ENCODE data around the gene GABRP.

Gene GABRP

DNA sequence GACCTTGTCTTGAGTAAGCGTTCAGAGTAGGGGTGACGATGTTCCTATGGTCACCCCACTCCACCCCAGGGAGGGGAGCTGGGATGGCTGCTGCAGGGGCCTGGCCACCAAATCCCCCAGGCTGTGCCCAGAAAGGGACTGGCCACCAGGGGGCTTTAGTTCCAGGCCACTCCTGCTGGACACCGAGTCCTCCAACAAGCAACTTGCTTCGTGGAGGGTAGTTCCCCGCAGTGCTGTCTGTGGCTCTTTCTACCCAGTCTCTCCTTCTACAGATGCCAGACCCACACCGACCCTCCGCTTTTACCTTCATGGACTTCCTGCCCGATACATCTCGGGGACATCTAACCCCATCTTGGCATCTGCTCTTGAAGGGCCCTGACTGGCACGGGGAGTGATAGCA lies 35.7 kb upstream of the GABRP start:
- TF ChIP-seq, protein P1, sequence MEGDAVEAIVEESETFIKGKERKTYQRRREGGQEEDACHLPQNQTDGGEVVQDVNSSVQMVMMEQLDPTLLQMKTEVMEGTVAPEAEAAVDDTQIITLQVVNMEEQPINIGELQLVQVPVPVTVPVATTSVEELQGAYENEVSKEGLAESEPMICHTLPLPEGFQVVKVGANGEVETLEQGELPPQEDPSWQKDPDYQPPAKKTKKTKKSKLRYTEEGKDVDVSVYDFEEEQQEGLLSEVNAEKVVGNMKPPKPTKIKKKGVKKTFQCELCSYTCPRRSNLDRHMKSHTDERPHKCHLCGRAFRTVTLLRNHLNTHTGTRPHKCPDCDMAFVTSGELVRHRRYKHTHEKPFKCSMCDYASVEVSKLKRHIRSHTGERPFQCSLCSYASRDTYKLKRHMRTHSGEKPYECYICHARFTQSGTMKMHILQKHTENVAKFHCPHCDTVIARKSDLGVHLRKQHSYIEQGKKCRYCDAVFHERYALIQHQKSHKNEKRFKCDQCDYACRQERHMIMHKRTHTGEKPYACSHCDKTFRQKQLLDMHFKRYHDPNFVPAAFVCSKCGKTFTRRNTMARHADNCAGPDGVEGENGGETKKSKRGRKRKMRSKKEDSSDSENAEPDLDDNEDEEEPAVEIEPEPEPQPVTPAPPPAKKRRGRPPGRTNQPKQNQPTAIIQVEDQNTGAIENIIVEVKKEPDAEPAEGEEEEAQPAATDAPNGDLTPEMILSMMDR (IDR thresholded peaks at IDR 0.05; ENCODE audit: low read depth, low read length, missing control alignments) = peak; percentile 38
- in situ Hi-C loops (cut with HindIII; ENCODE audit: low sequenced_read_pairs) = no loop called here
- DNase-seq (ENCODE audit: low read depth) = no peak
- no peak overlapping the region for H3K4me3 ChIP-seq (ENCODE audit: low read depth, low read length)

DNA sequence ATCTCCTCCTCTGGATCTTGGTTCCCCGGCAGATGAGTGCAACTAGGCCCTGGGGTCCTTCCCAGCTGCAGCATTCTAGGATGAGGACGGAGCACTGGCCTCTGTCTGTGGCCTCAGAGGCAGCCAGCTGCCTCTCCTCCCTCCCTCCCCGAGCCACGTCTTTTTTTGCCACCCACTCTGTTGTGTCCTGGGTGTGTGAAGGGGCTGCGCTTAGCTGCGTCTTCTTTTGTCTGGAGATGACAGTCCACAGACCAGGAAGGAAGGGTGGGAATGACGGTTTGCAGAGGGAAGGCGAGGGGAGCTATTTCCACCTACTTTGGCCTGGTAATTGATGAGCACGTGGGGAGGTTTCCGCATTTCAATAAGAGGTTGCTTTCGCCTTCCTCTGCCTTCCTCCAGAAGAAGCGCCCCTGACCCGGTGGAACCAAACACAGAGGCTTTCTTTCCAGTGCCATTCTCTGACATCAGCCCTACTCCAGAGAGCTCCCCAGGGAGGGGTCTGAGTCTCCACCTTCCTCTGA lies 34.5 kb upstream of the GABRP start:
- DNase-seq (ENCODE audit: low read depth) = no peak
- no peak overlapping the region for H3K4me3 ChIP-seq (ENCODE audit: low read depth, low read length)
- TF ChIP-seq, protein P1 (IDR thresholded peaks at IDR 0.05; ENCODE audit: low read depth, low read length, missing control alignments) = no peak
- in situ Hi-C loops (cut with HindIII; ENCODE audit: low sequenced_read_pairs) = no loop called here

DNA sequence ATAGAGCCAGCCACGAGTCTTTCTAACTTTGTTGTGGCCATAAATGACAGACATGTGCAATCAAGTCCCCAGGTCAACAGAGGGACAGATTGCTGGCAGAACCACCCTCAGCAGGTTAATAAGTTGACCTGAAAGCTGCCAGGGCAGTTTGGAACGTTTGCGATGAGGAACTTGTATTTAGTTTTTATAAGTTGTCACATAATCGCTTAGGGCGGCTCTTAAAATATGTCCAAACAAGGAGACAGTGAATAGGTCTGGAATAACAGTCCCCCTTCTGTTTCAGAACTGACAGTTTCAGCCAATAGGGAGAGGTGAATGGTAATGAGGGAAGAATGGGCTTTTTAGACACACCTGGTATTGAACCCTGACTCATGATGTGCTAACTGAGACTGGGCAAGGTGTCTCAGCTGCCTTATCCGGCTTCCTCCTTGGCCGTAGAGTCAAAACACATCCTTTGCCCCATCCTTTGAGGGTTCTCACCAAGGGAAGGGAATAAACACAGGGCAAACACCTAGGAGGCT lies 33.6 kb upstream of the GABRP start:
- TF ChIP-seq, protein P1 (IDR thresholded peaks at IDR 0.05; ENCODE audit: low read depth, low read length, missing control alignments) = no peak
- no peak overlapping the region for H3K4me3 ChIP-seq (ENCODE audit: low read depth, low read length)
- no peak for DNase-seq (ENCODE audit: low read depth)
- in situ Hi-C loops (cut with HindIII; ENCODE audit: low sequenced_read_pairs) = no loop called here

DNA sequence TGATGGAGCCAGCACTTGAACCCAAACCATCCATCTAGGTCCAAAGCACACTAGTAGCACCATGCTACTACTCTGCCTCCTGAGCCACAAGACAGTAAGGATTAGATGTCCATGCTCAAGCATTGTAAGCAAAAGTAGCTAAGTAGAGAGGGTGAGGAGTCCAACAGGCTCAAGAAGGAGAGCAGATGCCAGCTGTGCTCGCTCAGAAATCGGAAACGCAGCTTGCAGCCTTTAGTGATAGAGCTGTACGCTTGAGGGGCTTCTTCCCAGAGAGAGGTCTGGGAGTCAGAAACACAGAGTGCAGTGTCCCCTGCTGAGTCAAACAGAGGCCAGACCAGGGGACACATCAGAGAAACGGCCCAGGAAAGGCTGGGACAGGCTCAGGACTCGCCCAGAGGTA lies 32.7 kb upstream of the GABRP start:
- no peak for DNase-seq (ENCODE audit: low read depth)
- H3K4me3 ChIP-seq (ENCODE audit: low read depth, low read length) = no peak overlapping the region
- TF ChIP-seq, protein P1 (IDR thresholded peaks at IDR 0.05; ENCODE audit: low read depth, low read length, missing control alignments) = no peak
- in situ Hi-C loops (cut with HindIII; ENCODE audit: low sequenced_read_pairs) = no loop called here

DNA sequence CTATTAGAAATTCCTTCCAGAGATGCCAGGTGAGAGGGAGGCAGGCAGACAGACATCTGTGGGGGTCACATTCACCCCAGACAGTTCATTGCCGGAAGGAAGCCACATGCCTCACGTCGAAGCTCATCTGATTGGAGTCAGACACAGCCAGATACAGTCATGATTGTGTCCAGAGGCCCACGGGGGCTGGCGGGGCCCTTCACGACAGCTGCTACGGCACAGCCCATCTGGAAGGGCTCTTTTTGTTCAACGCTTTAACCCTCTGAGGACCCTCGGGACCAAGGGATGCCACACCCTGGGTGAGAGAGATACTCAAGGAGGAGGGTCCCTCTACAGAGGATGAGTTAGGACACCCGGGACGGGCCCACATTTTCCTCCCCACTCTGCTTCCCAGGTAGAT lies 31.9 kb upstream of the GABRP start:
- in situ Hi-C loops (cut with HindIII; ENCODE audit: low sequenced_read_pairs) = no loop called here
- no peak overlapping the region for H3K4me3 ChIP-seq (ENCODE audit: low read depth, low read length)
- no peak for DNase-seq (ENCODE audit: low read depth)
- TF ChIP-seq, protein P1 (IDR thresholded peaks at IDR 0.05; ENCODE audit: low read depth, low read length, missing control alignments) = no peak

DNA sequence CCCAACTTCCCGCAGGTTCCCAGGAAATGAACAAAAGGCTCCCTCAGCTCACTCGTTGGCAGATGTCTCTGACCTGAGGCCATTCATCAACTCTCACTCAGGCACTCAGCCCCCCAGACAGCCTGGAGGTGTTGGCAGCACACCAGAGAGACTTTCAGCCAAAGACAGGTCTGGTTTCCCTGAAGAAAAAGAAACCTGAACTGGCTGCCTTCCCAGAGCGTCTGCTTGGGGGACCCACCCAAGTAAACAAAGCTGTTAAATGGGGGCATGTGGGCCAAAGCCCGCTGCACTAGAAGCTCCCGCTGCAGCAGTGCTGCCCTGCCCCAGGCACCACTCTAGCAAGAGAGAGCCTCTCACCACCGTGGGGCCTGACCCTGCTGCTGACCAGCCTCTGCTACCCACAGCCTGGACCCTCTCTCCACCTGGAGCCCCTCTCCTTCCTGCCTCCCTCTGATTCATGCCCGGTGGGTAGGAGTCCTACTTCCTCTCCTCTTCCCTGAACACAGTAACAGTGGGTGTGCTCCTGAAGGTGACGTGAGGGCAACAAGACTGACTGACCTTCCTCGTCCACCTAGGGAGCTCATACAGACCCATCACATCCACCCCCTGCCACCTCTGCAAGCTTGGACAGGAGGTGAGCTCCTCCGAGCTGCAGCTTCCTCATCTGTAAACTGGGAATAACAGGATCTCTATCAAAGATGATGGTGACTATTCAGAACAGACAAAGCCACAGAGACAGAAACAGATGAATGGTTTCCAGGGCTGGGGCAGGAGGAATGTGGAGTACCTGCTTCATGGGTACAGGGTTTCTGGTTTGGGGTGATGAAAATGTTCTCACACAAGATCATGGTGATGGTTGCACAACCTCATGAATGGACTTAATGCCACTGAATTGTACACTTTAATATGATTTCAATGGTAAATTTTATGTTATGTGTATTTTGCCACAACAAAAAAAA lies 31.0 kb upstream of the GABRP start:
- no peak for DNase-seq (ENCODE audit: low read depth)
- no peak overlapping the region for H3K4me3 ChIP-seq (ENCODE audit: low read depth, low read length)
- TF ChIP-seq, protein P1 (IDR thresholded peaks at IDR 0.05; ENCODE audit: low read depth, low read length, missing control alignments) = no peak
- in situ Hi-C loops (cut with HindIII; ENCODE audit: low sequenced_read_pairs) = no loop called here
